Gastroesophageal sphincter (tissue), 4 donors: ENCODE measurements around the gene APOBEC2. TPM values are rescaled to one million over a fixed set of nuclear protein-coding genes. Genes with fewer than 3 reads are reported as not detected.

Experiments used
- ATAC-seq: fragments of 150-250 bp; one replicate; pipeline ENCODE4 v1.9.1; 2016; ENCODE audit warnings: mild to moderate bottlenecking, moderate library complexity
- H3K27ac ChIP-seq, 4 donors: fragments of 200-600 bp; sonication (generic) in 3 of 4; 1 replicate in 3 of 4; 2 replicates in 1 of 4; pipeline ENCODE4 v1.5.1; 2016 to 2019
- H3K27me3 ChIP-seq: fragments of 200-600 bp; sonication (generic); one replicate; pipeline ENCODE4 v1.5.1; 2019
- H3K36me3 ChIP-seq, 2 donors: fragments of 200-600 bp; sonication (generic); one replicate each; pipeline ENCODE4 v1.5.1; 2019; ENCODE audit warnings: control low read depth in 1 of 2
- H3K4me1 ChIP-seq, 3 donors: fragments of 200-600 bp; sonication (generic); 1 replicate in 2 of 3; 2 replicates in 1 of 3; pipeline ENCODE4 v1.5.1; 2016 to 2019; ENCODE audit warnings: control low read depth in 2 of 3
- H3K4me3 ChIP-seq, 2 donors: fragments of 200-600 bp; sonication (generic); one replicate each; pipeline ENCODE4 v1.5.1; 2019; ENCODE audit warnings: mild to moderate bottlenecking in 1 of 2, moderate library complexity in 1 of 2
- H3K9me3 ChIP-seq, 3 donors: fragments of 200-600 bp; sonication (generic); one replicate each; pipeline ENCODE4 v1.5.1; 2017 to 2019; ENCODE audit warnings: control low read depth in 2 of 3
- CTCF ChIP-seq, 4 experiments: fragments of 200-600 bp in 2 of 4; fragments of 450-650 bp in 2 of 4; sonication (generic) in 1 of 4; IDR thresholded peaks; one replicate each; pipeline ENCODE4 v1.5.1; 2017 to 2019; ENCODE audit warnings: antibody characterized with exemption in 4 of 4, mild to moderate bottlenecking in 2 of 4, moderate library complexity in 2 of 4
- EP300 ChIP-seq: sonication (generic); formaldehyde crosslinking; IDR thresholded peaks from one replicate; pipeline ENCODE4 v1.6.1; 2017; ENCODE audit warnings: antibody characterized with exemption, mild to moderate bottlenecking
- POLR2A ChIP-seq, 2 donors: fragments of 450-650 bp; IDR thresholded peaks; one replicate each; pipeline ENCODE4 v1.6.1; 2017; ENCODE audit warnings: antibody characterized with exemption in 2 of 2, mild to moderate bottlenecking in 2 of 2, moderate library complexity in 1 of 2
- POLR2AphosphoS5 ChIP-seq: sonication (generic); formaldehyde crosslinking; IDR thresholded peaks from one replicate; pipeline ENCODE4 v1.6.1; 2017; ENCODE audit warnings: antibody characterized with exemption
- WGBS, 2 donors: methylation state at CpG; one replicate each; pipeline ENCODE4 v1.1.5; 2018; ENCODE audit warnings: low coverage in 1 of 2; 5-methylcytosine and 5-hydroxymethylcytosine counted together
- total RNA-seq, 4 donors: library from RNA; depleted of rRNA; stranded (reverse); fragments of >200 nt; gene quantifications; one replicate each; pipeline ENCODE4 v1.1.0, GENCODE V29; 2016

Gene APOBEC2
- total RNA-seq, 4 donors from 2014 or later, result 0.37 to 1.8 (median 0.72) TPM

GRCh38 chr6:41045664-41046063 lies 7.3 kb upstream of the APOBEC2 start:
- ATAC-seq, result no peak
- 58 to 80% methylated on average over 4 to 5 of the region's 5 CpGs for WGBS, 2 donors
- Histone ChIP-seq H3K27me3 (no peaks in the 10 kb centered on the region), H3K27ac (no peak overlapping the region), H3K36me3 (peaks cover 0 to 7% of the 10 kb centered on the region in 2 donors), H3K4me1 (no peaks in the 10 kb centered on the region), H3K4me3 (no peak overlapping the region), H3K9me3 (no peaks in the 10 kb centered on the region)
- TF ChIP-seq POLR2AphosphoS5 (no peak), POLR2A (IDR thresholded peaks at IDR 0.05) (no peak), EP300 (no peak), CTCF (IDR thresholded peaks at IDR 0.05) (no peak)

- H3K4me3 ChIP-seq, result no peak overlapping the region
- 92 to 100% methylated on average over 1 of the region's 1 CpG for WGBS, 2 donors
- ATAC-seq, result no peak
- TF ChIP-seq CTCF (IDR thresholded peaks at IDR 0.05), result no peak
- no peak for TF ChIP-seq EP300
- TF ChIP-seq POLR2AphosphoS5, result no peak
- TF ChIP-seq POLR2A (IDR thresholded peaks at IDR 0.05), result no peak
- no peaks in the 10 kb centered on the region for H3K4me1 ChIP-seq
- H3K36me3 ChIP-seq, result peaks cover 0 to 7% of the 10 kb centered on the region in 2 donors
- no peak overlapping the region for H3K27ac ChIP-seq
- no peaks in the 10 kb centered on the region for H3K27me3 ChIP-seq
- no peaks in the 10 kb centered on the region for H3K9me3 ChIP-seq
Observed at GRCh38 chr6:41046084-41046483, 6.9 kb upstream of the APOBEC2 start.

GRCh38 chr6:41047306-41047705 lies 5.7 kb upstream of the APOBEC2 start:
- no peaks in the 10 kb centered on the region for H3K4me1 ChIP-seq
- no peak overlapping the region for H3K27ac ChIP-seq
- H3K4me3 ChIP-seq, result no peak overlapping the region
- H3K9me3 ChIP-seq, result no peaks in the 10 kb centered on the region
- H3K36me3 ChIP-seq, result peaks cover 0 to 7% of the 10 kb centered on the region in 2 donors
- no peaks in the 10 kb centered on the region for H3K27me3 ChIP-seq
- TF ChIP-seq POLR2A (IDR thresholded peaks at IDR 0.05) (no peak), POLR2AphosphoS5 (no peak), EP300 (no peak), CTCF (IDR thresholded peaks at IDR 0.05) (no peak)
- ATAC-seq, result no peak
- WGBS, 2 donors, result 100% methylated on average over 1 to 2 of the region's 2 CpGs

GRCh38 chr6:41047745-41048732 lies 5.0 kb upstream of the APOBEC2 start:
- 50 to 53% methylated on average over 2 to 4 of the region's 9 CpGs for WGBS, 2 donors
- H3K27ac ChIP-seq, result no peak overlapping the region
- H3K27me3 ChIP-seq, result no peaks in the 10 kb centered on the region
- peaks cover 0 to 5% (median 0%) of the 10 kb centered on the region in 3 donors for H3K4me1 ChIP-seq
- H3K9me3 ChIP-seq, result no peaks in the 10 kb centered on the region
- TF ChIP-seq EP300 (no peak), CTCF (IDR thresholded peaks at IDR 0.05) (no peak), POLR2AphosphoS5 (no peak), POLR2A (IDR thresholded peaks at IDR 0.05) (no peak)
- peaks cover 0 to 7% of the 10 kb centered on the region in 2 donors for H3K36me3 ChIP-seq
- no peak overlapping the region for H3K4me3 ChIP-seq
- no peak for ATAC-seq

GRCh38 chr6:41049521-41049920 lies 3.5 kb upstream of the APOBEC2 start:
- 56% methylated on average over 1 of the region's 1 CpG; no CpG with 5 or more reads in 1 of the 2 donors for WGBS, 2 donors
- no peak for ATAC-seq
- no peak overlapping the region for H3K27ac ChIP-seq
- H3K27me3 ChIP-seq, result no peaks in the 10 kb centered on the region
- no peak overlapping the region for H3K4me3 ChIP-seq
- TF ChIP-seq CTCF (IDR thresholded peaks at IDR 0.05) (no peak), POLR2A (IDR thresholded peaks at IDR 0.05) (no peak), EP300 (no peak), POLR2AphosphoS5 (no peak)
- H3K4me1 ChIP-seq, result peaks cover 0 to 15% (median 0%) of the 10 kb centered on the region in 3 donors
- H3K9me3 ChIP-seq, result no peaks in the 10 kb centered on the region
- no peaks in the 10 kb centered on the region for H3K36me3 ChIP-seq
